Astrocyte (in vitro differentiated cells and primary cell): ENCODE results near the gene SCYL1.

Experiments
- EZH2 ChIP-seq: IDR thresholded peaks from 2 replicates; pipeline ENCODE4 v1.6.1; 2012; ENCODE audit warnings: mild to moderate bottlenecking, low read length, inconsistent platforms; ENCODE audit not compliant: insufficient read depth
- TF ChIP-seq, protein P1 (sequence below): IDR thresholded peaks from 2 replicates; pipeline ENCODE4 v1.5.1; 2011; ENCODE audit warnings: low read depth, mild to moderate bottlenecking, inconsistent platforms, low read length, moderate library complexity; ENCODE audit not compliant: insufficient read depth

DNA sequence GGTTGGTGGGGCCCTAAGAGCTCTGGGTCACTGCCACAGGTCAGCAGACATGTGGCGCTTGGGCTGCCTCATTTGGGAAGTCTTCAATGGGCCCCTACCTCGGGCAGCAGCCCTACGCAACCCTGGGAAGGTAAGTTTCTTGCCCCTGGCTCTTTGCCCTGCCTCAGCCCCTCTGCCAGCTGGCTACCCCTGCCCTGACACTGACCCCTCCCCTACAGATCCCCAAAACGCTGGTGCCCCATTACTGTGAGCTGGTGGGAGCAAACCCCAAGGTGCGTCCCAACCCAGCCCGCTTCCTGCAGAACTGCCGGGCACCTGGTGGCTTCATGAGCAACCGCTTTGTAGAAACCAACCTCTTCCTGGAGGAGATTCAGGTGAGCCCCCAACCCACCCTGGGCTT lies 1.9 kb downstream of the SCYL1 start:
- TF ChIP-seq, protein P1, sequence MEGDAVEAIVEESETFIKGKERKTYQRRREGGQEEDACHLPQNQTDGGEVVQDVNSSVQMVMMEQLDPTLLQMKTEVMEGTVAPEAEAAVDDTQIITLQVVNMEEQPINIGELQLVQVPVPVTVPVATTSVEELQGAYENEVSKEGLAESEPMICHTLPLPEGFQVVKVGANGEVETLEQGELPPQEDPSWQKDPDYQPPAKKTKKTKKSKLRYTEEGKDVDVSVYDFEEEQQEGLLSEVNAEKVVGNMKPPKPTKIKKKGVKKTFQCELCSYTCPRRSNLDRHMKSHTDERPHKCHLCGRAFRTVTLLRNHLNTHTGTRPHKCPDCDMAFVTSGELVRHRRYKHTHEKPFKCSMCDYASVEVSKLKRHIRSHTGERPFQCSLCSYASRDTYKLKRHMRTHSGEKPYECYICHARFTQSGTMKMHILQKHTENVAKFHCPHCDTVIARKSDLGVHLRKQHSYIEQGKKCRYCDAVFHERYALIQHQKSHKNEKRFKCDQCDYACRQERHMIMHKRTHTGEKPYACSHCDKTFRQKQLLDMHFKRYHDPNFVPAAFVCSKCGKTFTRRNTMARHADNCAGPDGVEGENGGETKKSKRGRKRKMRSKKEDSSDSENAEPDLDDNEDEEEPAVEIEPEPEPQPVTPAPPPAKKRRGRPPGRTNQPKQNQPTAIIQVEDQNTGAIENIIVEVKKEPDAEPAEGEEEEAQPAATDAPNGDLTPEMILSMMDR, result no peak
- no peak for TF ChIP-seq EZH2
